Neural cell (in vitro differentiated cells): ENCODE results near the gene DUSP22.

ENCODE experiments used
- CTCF ChIP-seq: fragments of 450-650 bp; IDR thresholded peaks from 2 replicates; pipeline ENCODE4 v1.5.1; 2014; ENCODE audit warnings: antibody characterized with exemption, mild to moderate bottlenecking, moderate library complexity; ENCODE audit not compliant: poor library complexity, severe bottlenecking
- EP300 ChIP-seq: fragments of 450-650 bp; conservative IDR thresholded peaks from 2 replicates; pipeline ENCODE4 v1.6.1; 2014; ENCODE audit warnings: antibody characterized with exemption, mild to moderate bottlenecking, moderate library complexity; ENCODE audit not compliant: poor library complexity, severe bottlenecking
- EZH2 ChIP-seq: fragments of 200-600, 300-800 bp; shearing (Covaris generic), sonication (generic); IDR thresholded peaks from 2 replicates; pipeline ENCODE4 v1.6.1; 2014; ENCODE audit warnings: antibody characterized with exemption, low read length, borderline replicate concordance, mild to moderate bottlenecking; ENCODE audit not compliant: insufficient read depth, poor library complexity, severe bottlenecking
- MXI1 ChIP-seq: fragments of 450-650 bp; conservative IDR thresholded peaks from 2 replicates; pipeline ENCODE4 v1.6.1; 2014; ENCODE audit warnings: antibody characterized with exemption, mild to moderate bottlenecking; ENCODE audit not compliant: poor library complexity, severe bottlenecking
- POLR2AphosphoS5 ChIP-seq: IDR thresholded peaks from 2 replicates; pipeline ENCODE4 v1.6.1; 2012
- RAD21 ChIP-seq: fragments of 450-650 bp; conservative IDR thresholded peaks from 2 replicates; pipeline ENCODE4 v1.6.1; 2014; ENCODE audit warnings: antibody characterized with exemption, mild to moderate bottlenecking, moderate library complexity
- REST ChIP-seq: IDR thresholded peaks from 2 replicates; pipeline ENCODE4 v1.6.1; 2012; ENCODE audit warnings: borderline replicate concordance
- SMC3 ChIP-seq: fragments of 450-650 bp; conservative IDR thresholded peaks from 2 replicates; pipeline ENCODE4 v1.6.1; 2014; ENCODE audit warnings: antibody characterized with exemption, mild to moderate bottlenecking, moderate library complexity; ENCODE audit not compliant: poor library complexity
- TAF1 ChIP-seq: IDR thresholded peaks from 2 replicates; pipeline ENCODE4 v1.6.1; 2012; ENCODE audit warnings: low read depth

GRCh38 chr6:305371-306206 is 13.3 kb downstream of the DUSP22 start:
- TF ChIP-seq POLR2AphosphoS5 (no peak), EP300 (no peak), CTCF (no peak), RAD21 (no peak), REST (no peak), SMC3 (no peak), EZH2 (no peak), TAF1 (no peak), MXI1 (no peak)
